Thyroid gland (tissue), 4 donors: ENCODE data around the gene DLG1.

ENCODE experiments used
- POLR2A ChIP-seq, 2 donors: fragments of 450-650 bp; IDR thresholded peaks; one replicate each; pipeline ENCODE4 v1.6.1; 2017; ENCODE audit warnings: antibody characterized with exemption in 2 of 2, mild to moderate bottlenecking in 2 of 2, moderate library complexity in 1 of 2
- TF ChIP-seq, protein P1 (sequence below), 6 experiments: fragments of 200-600 bp in 3 of 6; fragments of 450-650 bp in 3 of 6; sonication (generic) in 3 of 6; IDR thresholded peaks; one replicate each; pipeline ENCODE4 v1.5.1; 2016 to 2019; ENCODE audit warnings: antibody characterized with exemption in 6 of 6, mild to moderate bottlenecking in 2 of 6, inconsistent platforms in 1 of 6, moderate library complexity in 1 of 6

DNA sequence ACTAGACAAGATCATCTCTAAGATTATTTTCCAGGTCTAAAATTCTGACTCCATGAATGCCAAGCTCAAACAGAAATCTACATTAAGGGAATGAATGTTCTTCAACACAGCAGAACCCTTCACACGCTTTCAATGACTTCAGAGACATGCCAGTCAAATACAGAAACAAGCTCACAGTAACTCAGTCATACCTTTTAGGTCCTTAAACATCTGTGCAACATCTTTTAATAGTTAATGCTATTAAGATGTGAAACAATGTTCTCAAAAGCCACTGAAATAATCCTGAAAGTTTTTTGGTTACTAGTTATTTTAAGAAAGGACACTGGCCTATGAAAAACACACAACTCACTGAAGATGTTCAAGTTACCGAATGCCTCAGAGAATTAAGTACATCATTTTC lies 2.5 kb downstream of the DLG1 start:
- no peak for TF ChIP-seq POLR2A (IDR thresholded peaks at IDR 0.05)
- TF ChIP-seq, protein P1, sequence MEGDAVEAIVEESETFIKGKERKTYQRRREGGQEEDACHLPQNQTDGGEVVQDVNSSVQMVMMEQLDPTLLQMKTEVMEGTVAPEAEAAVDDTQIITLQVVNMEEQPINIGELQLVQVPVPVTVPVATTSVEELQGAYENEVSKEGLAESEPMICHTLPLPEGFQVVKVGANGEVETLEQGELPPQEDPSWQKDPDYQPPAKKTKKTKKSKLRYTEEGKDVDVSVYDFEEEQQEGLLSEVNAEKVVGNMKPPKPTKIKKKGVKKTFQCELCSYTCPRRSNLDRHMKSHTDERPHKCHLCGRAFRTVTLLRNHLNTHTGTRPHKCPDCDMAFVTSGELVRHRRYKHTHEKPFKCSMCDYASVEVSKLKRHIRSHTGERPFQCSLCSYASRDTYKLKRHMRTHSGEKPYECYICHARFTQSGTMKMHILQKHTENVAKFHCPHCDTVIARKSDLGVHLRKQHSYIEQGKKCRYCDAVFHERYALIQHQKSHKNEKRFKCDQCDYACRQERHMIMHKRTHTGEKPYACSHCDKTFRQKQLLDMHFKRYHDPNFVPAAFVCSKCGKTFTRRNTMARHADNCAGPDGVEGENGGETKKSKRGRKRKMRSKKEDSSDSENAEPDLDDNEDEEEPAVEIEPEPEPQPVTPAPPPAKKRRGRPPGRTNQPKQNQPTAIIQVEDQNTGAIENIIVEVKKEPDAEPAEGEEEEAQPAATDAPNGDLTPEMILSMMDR (IDR thresholded peaks at IDR 0.05), result no peak
